Thymus (tissue), 11 donors: ENCODE results near the gene DHCR24. TPM values are rescaled to one million over a fixed set of nuclear protein-coding genes. Genes with fewer than 3 reads are reported as not detected.

Experiments
- DNase-seq, 9 donors: peaks; one replicate each; pipeline ENCODE4 v3.0.0-alpha.2; 2013; ENCODE audit warnings: low spot score in 9 of 9, low read depth in 6 of 9, missing footprints in 1 of 9
- H3K27ac ChIP-seq, 2 donors: one replicate each; pipeline ENCODE4 v1.5.1; 2013; ENCODE audit warnings: control low read depth in 1 of 2, low read depth in 1 of 2, low read length in 1 of 2, mild to moderate bottlenecking in 1 of 2, moderate library complexity in 1 of 2
- H3K27me3 ChIP-seq, 2 donors: one replicate each; pipeline ENCODE4 v1.5.1; 2013; ENCODE audit warnings: low read length in 1 of 2; ENCODE audit not compliant: control insufficient read depth in 2 of 2, insufficient read depth in 1 of 2
- H3K36me3 ChIP-seq, 2 donors: one replicate each; pipeline ENCODE4 v1.5.1; 2013; ENCODE audit warnings: low read length in 1 of 2, mild to moderate bottlenecking in 1 of 2, moderate library complexity in 1 of 2; ENCODE audit not compliant: control insufficient read depth in 2 of 2, insufficient read depth in 2 of 2
- H3K4me1 ChIP-seq, 2 donors: one replicate each; pipeline ENCODE4 v1.5.1; 2013; ENCODE audit warnings: low read length in 2 of 2; ENCODE audit not compliant: control insufficient read depth in 2 of 2, insufficient read depth in 2 of 2
- H3K4me3 ChIP-seq, 2 donors: one replicate each; pipeline ENCODE4 v1.5.1; 2013; ENCODE audit warnings: low read length in 2 of 2, control low read depth in 1 of 2, mild to moderate bottlenecking in 1 of 2
- H3K9me3 ChIP-seq, 2 donors: one replicate each; pipeline ENCODE4 v1.5.1; 2013; ENCODE audit warnings: low read length in 1 of 2, mild to moderate bottlenecking in 1 of 2; ENCODE audit not compliant: control insufficient read depth in 2 of 2, insufficient read depth in 1 of 2
- WGBS: extraction: QIAGEN DNeasy Blood & Tissue Kit; methylation state at CpG from one replicate; pipeline ENCODE4 v1.1.7; 2013; 5-methylcytosine and 5-hydroxymethylcytosine counted together
- polyA plus RNA-seq: library from polyadenylated mRNA; stranded (reverse); fragments of 200-250 nt; gene quantifications from one replicate; pipeline ENCODE4 v1.2.3, GENCODE V29; 2013
- total RNA-seq: library from RNA; stranded (reverse); fragments of 120-200 nt; gene quantifications from one replicate; pipeline ENCODE4 v1.2.4, GENCODE V29; 2013
- donor health status: healthy.

Gene DHCR24
- total and polyA plus RNA-seq, 2 donors, result 8.0 to 14.2 TPM

GRCh38 chr1:54851406-54851805, 35.6 kb downstream of the DHCR24 start:
- H3K27ac ChIP-seq, result no peak overlapping the region
- DNase-seq, result no peak
- no peaks in the 10 kb centered on the region for H3K9me3 ChIP-seq
- H3K4me3 ChIP-seq, result no peak overlapping the region
- peaks cover 0 to 4% of the 10 kb centered on the region in 2 donors for H3K4me1 ChIP-seq
- no peaks in the 10 kb centered on the region for H3K27me3 ChIP-seq
- H3K36me3 ChIP-seq, result peaks cover 11 to 55% of the 10 kb centered on the region in 2 donors
- WGBS, result 97% methylated on average over 9 of the region's 9 CpGs

- no peak overlapping the region for H3K4me3 ChIP-seq
- no peaks in the 10 kb centered on the region for H3K27me3 ChIP-seq
- peak overlapping the region in 1 of 2 donors; percentile 6 for H3K27ac ChIP-seq
- H3K36me3 ChIP-seq, result peaks cover 11 to 55% of the 10 kb centered on the region in 2 donors
- H3K9me3 ChIP-seq, result no peaks in the 10 kb centered on the region
- peaks cover 0 to 4% of the 10 kb centered on the region in 2 donors for H3K4me1 ChIP-seq
- no peak for DNase-seq
- WGBS, result 95% methylated on average over 9 of the region's 9 CpGs
These were observed 36.3 kb downstream of the DHCR24 start for GRCh38 chr1:54850737-54851136.

- peaks cover 11 to 55% of the 10 kb centered on the region in 2 donors for H3K36me3 ChIP-seq
- no peaks in the 10 kb centered on the region for H3K9me3 ChIP-seq
- DNase-seq, result no peak
- H3K27ac ChIP-seq, result peak overlapping the region in 1 of 2 donors; percentile 6
- no peaks in the 10 kb centered on the region for H3K27me3 ChIP-seq
- H3K4me3 ChIP-seq, result no peak overlapping the region
- peaks cover 0 to 4% of the 10 kb centered on the region in 2 donors for H3K4me1 ChIP-seq
- 90% methylated on average over 5 of the region's 5 CpGs for WGBS
These were observed 36.8 kb downstream of the DHCR24 start for GRCh38 chr1:54850069-54850730.

DNA sequence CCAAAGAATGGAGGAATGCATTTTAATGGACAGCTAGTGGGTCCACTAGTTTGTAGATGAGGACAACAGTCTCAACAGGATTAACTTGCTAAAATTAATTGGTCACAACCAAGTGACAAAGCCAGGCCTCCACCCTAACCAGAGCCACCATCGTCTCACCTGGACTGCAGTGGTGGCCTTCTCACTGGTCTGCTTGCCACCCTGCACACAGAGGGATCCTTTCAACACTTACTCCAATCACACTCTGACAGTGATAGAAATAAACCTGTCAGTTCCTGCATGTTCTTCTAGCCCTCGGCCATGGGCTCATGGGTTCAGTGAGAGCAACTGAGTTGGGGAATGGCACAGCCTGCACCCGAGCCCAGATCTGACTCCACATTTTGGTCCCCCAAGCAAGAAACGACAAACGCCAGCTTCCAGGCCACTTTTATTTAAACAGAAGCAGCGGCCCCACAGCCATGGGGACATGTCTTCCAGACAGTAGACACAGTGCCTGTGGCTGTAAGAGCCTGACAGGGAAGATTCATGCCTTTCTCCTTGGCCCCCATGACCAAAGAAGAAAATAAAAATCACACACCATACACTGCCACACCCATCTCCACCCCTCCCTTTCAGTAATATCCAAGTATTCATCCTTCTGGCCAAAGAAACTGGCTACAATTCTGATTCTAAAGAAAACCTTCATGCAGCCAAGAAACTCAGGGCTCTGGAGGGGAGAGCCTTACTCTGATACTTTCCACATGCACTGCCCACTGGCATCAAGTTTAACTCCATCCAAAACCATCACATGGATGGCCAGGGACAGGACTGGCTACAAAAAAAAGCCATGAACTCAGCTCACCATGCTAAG, 37.6 kb downstream of the DHCR24 start:
- DNase-seq, result no peak
- 97% methylated on average over 6 of the region's 6 CpGs for WGBS
- no peak overlapping the region for H3K4me3 ChIP-seq
- H3K4me1 ChIP-seq, result peaks cover 0 to 4% of the 10 kb centered on the region in 2 donors
- H3K36me3 ChIP-seq, result peaks cover 11 to 52% of the 10 kb centered on the region in 2 donors
- no peak overlapping the region for H3K27ac ChIP-seq
- no peaks in the 10 kb centered on the region for H3K9me3 ChIP-seq
- no peaks in the 10 kb centered on the region for H3K27me3 ChIP-seq

- Histone ChIP-seq H3K9me3 (no peaks in the 10 kb centered on the region), H3K4me1 (peaks cover 0 to 4% of the 10 kb centered on the region in 2 donors), H3K27me3 (no peaks in the 10 kb centered on the region), H3K27ac (no peak overlapping the region), H3K4me3 (no peak overlapping the region), H3K36me3 (peaks cover 5 to 46% of the 10 kb centered on the region in 2 donors)
- DNase-seq, result no peak
- WGBS, result 89% methylated on average over 7 of the region's 7 CpGs
These were observed 38.7 kb downstream of the DHCR24 start for GRCh38 chr1:54848134-54848948.

DNA sequence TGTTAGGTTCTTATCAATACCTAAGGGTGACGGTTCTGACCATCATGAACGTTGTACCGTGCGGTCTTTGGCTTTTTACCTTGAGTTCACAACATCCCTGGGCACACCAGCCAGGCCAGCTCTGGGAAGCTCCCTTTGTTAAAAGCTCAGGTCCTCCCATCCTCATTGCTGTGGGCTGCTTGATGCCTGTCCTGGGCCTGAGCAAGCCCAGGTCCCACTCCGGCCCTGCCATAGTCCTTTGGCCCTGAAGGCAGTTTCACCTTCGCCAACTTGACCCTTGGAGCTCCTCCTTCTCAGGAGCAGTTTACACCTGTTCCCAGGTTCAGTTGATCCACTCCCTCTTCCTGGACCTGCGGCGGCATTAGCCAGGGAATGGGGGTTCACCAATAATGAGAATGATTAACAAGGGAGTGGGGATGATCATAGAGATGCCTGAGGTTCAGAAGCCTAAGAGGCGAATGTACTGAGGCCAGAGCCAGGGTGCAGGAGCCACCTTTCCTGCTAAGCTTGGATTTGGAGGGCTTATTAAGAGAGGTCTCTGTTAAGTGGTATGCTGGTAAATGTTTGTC, 40.2 kb downstream of the DHCR24 start:
- Histone ChIP-seq H3K4me3 (no peak overlapping the region), H3K36me3 (peaks cover 3 to 30% of the 10 kb centered on the region in 2 donors), H3K4me1 (peaks cover 0 to 4% of the 10 kb centered on the region in 2 donors), H3K9me3 (no peaks in the 10 kb centered on the region), H3K27me3 (no peaks in the 10 kb centered on the region), H3K27ac (no peak overlapping the region)
- WGBS, result 93% methylated on average over 9 of the region's 9 CpGs
- DNase-seq, result no peak

GRCh38 chr1:54846301-54846700, 40.7 kb downstream of the DHCR24 start:
- Histone ChIP-seq H3K27ac (no peak overlapping the region), H3K27me3 (no peaks in the 10 kb centered on the region), H3K9me3 (no peaks in the 10 kb centered on the region), H3K36me3 (peaks cover under 1 to 26% of the 10 kb centered on the region in 2 donors), H3K4me3 (no peak overlapping the region), H3K4me1 (no peaks in the 10 kb centered on the region)
- WGBS, result 97% methylated on average over 3 of the region's 3 CpGs
- DNase-seq, result no peak

DNA sequence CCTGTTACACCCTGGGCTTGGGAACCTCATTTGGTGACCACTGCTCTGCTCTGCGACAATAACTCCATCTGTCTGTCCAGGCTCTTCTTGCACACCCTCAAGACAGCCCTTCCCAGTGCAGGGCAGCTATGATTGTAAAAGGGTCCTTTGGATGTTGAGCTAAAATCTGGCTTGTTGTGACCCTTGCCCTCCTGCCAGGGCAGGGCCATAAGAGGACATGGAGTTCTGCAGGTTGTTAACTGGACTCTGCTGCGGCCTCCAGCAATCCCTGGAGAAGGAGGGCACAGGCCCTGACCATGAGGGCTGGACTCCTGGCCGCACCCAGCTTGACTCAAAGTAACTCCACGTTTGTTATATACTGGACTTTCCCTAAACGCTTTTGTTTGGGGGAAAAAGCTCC, 41.2 kb downstream of the DHCR24 start:
- no peaks in the 10 kb centered on the region for H3K9me3 ChIP-seq
- no peaks in the 10 kb centered on the region for H3K4me1 ChIP-seq
- H3K27ac ChIP-seq, result no peak overlapping the region
- WGBS, result 97% methylated on average over 5 of the region's 5 CpGs
- no peak overlapping the region for H3K4me3 ChIP-seq
- no peaks in the 10 kb centered on the region for H3K27me3 ChIP-seq
- peaks cover 0 to 21% of the 10 kb centered on the region in 2 donors for H3K36me3 ChIP-seq
- no peak for DNase-seq
